HG02885 (cell line): ENCODE data around the gene CTNNA2.

Experiments used
- ATAC-seq: cut with Tn5 transposase; IDR thresholded peaks from one replicate; pipeline ENCODE4 v1.9.1; 2021; ENCODE audit warnings: mild to moderate bottlenecking; ENCODE audit not compliant: unreplicated experiment, poor library complexity

Gene CTNNA2

GRCh38 chr2:79909521-79909920 is 396.7 kb downstream of the CTNNA2 start:
- ATAC-seq, result no peak

GRCh38 chr2:79910643-79911042 is 397.8 kb downstream of the CTNNA2 start:
- no peak for ATAC-seq

- ATAC-seq, result no peak
Measured at GRCh38 chr2:79915455-79915854, 402.6 kb downstream of the CTNNA2 start.

- no peak for ATAC-seq
Measured at GRCh38 chr2:79916285-79916684, 403.4 kb downstream of the CTNNA2 start.

GRCh38 chr2:79920512-79921076 is 407.7 kb downstream of the CTNNA2 start:
- no peak for ATAC-seq

- no peak for ATAC-seq
Measured at GRCh38 chr2:79929624-79930023, 416.8 kb downstream of the CTNNA2 start.

DNA sequence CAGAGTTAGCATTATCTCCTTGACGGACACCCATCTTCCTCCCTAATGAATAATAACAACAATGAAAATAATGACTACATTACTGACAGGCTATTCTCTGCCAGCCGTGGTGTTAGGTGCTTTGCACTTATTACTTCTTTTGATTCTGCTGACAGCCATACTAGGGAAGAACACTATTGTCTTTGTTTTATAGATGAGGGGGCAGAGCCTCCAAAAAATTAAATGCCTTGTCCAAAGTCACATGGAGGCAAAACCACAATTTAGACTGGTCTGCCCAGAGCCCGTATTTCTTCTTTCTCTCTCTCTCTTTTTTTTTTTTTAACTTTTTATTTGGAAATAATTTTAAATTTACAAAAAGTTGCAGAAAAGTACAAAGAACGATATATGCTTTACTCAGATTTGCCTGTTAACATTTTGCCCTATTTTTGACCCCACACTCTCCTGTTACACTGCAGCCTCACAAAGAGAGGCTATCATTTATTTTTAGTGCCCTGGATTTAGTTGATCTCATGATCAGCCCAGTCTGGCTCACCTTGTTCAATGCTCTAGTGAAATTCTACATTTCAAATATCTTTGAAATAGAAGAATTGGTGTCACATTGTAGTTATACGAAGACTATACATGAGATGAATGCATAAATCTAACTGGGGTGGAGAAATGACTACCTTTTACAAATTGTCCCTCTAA is 422.3 kb downstream of the CTNNA2 start:
- no peak for ATAC-seq

- peak; percentile 73 for ATAC-seq
Measured at GRCh38 chr2:79935771-79936657, 423.2 kb downstream of the CTNNA2 start.

- no peak for ATAC-seq
Measured at GRCh38 chr2:79936715-79937114, 423.9 kb downstream of the CTNNA2 start.

DNA sequence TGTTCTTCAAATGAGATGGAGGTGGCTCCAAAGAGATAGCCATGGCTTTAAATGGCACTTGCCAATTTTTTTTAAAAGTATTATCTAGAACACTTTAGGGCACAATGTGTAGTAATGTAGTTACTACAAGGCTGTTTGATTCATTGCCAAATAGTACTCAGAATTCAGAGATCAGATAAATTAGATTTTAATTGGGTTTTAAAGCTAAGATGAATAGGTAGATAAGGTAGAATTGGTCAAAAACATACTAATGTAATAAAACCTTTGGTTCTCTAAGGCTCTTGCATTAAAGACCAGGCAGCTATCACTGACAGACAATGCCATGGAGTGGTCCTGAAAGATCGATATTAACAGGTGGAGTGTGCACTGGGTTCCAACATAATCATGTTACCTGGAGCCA is 425.8 kb downstream of the CTNNA2 start:
- no peak for ATAC-seq

DNA sequence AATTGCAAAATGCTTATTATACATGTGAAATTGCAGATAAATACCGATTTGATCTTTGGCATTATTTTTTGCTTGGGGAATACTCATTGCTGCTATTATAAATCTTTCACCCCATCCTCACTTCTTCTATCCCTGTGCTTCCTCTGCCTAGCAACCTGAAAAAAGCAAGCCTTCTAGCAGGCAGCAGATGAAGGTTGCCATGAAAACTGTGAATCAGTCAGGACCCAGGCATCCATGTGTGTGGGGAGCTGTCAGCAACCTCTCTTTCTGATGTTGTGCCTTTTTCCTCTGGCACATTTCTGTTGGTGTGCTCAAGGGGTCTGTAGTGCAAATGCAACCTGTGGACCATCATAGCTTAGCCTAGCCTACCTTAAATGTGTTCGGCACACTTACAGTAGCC is 427.5 kb downstream of the CTNNA2 start:
- ATAC-seq, result no peak

DNA sequence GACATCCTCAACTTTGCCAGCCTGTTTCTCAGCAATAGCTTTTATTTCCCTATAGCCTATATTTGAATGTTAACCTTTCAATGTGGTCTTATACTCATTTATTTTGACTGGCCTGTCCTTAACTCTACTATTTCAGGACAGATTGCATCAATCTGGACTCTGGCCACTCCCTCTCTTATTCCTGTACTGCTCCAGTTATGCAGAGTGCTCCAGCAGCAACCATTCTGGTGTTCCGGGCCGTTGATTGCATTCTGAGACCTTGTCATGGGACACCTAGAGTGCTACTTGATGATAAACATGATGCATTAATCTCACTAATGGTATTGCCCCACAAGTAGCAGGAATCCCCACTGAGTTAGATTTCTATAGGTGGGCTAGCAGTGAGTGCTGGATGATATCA is 428.3 kb downstream of the CTNNA2 start:
- ATAC-seq, result no peak

GRCh38 chr2:79944205-79944604 is 431.4 kb downstream of the CTNNA2 start:
- no peak for ATAC-seq

DNA sequence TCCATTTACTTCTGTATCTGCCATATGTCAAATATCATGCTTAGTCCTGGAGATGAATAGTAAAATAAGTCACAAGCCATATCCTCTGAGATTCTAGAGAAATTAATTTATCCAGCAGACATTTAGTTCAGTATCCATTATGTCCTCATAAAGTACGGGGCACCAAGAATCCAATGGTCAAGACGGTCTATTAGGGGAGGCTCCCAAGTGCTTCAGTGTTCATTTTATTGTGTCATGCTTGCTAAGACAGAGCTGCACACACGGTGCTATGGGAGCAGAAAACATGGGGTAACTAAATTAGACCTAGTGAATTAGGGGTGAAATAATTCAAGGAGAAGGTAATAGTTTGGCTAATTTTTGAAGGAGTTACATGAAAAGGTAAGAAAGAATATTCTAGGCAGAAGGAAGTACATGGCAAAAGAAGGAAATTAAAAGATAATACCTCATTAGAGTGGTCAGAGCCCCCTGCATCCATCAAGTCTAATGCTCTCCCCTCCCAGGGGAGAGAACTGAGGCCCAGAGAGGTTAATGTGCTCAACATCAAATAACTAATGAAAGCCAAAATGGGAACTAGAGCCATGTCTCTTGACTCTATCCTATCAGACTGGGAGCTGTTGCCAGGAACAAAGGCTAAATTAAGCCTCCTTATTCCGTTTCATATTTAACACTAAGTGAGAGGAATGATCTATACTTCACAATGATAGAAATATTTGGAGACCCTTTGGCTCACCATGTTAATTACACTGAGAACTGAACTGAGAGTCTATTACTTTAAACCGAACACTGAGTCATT is 433.0 kb downstream of the CTNNA2 start:
- no peak for ATAC-seq

- ATAC-seq, result no peak
Measured at GRCh38 chr2:79947751-79948150, 434.9 kb downstream of the CTNNA2 start.

- ATAC-seq, result no peak
Measured at GRCh38 chr2:79950526-79950925, 437.7 kb downstream of the CTNNA2 start.

DNA sequence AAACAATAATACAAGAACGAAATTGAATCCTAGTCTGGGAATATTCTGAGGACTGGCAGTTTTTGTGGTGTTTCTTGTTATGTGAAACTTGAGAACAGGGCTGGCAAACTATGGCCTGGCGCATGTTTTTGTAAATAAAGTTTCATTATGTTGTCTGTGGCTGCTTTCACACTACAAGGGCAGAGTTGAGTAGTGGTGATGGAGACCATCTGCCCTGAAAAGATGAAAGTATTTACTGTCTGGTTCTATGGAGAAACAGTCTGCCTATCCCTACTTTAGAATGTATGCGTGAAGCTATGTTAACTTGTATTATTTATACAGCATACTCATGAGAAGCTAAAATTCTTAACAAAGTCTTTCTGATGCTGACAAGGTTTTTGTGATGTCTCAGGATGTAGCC is 439.8 kb downstream of the CTNNA2 start:
- no peak for ATAC-seq

DNA sequence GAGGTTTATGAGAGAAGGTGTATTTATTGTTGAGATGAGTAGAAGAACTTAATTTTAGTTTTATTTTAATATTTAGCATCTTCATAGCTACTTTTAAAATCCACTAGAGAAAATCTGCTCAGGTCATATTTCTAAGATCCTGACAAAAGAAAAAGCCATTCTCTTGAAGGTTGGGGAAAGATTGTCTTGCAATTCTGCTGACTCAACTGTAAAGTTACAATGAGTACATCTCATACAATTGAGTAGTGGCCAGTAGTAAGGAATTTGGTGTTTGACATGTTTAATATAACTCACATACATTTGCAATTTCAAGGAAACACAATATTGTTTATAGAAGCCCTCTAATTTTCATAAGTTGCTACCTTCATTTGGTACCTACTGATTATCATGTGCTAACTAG is 447.2 kb downstream of the CTNNA2 start:
- no peak for ATAC-seq

DNA sequence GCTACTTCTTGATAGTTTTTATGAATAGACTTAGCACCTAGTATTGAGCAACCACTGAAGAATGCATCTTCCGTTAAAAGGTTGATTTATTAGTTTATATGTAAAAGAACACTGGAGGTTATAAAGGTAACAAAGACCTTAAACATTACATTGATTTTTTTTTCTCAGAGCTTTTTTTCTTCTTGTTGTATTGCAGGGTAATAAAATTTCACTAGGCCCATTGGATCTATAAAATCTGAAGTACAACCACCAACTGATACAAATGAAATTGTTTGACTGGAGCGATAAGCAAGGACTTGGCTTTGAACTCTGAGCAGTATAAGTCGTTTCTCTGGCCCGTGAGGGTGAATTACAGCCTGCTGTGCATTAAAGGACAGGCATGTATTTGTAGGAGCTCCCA is 447.7 kb downstream of the CTNNA2 start:
- ATAC-seq, result no peak

- ATAC-seq, result no peak
Measured at GRCh38 chr2:79964966-79965365, 452.1 kb downstream of the CTNNA2 start.

DNA sequence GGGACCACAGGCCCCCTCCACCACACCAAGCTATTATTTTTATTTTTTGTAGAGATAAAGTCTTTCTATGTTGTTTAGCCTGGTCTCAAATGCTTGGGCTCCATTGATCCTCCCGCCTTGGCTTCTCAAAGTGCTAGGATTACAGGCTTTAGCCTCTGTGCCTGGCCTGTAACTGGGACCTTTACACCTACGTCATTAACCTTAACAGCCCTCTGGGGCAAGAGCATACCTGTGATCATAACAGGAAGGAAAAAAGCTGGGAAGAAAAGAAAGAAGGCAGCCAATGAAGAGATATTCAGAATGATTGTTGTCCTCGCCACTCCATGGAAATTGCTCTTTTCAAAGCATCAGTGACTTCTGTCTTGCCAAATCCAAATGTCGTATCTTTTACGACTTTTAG is 453.5 kb downstream of the CTNNA2 start:
- no peak for ATAC-seq
